ENCODE data around the gene SFXN5.

Gene SFXN5

DNA sequence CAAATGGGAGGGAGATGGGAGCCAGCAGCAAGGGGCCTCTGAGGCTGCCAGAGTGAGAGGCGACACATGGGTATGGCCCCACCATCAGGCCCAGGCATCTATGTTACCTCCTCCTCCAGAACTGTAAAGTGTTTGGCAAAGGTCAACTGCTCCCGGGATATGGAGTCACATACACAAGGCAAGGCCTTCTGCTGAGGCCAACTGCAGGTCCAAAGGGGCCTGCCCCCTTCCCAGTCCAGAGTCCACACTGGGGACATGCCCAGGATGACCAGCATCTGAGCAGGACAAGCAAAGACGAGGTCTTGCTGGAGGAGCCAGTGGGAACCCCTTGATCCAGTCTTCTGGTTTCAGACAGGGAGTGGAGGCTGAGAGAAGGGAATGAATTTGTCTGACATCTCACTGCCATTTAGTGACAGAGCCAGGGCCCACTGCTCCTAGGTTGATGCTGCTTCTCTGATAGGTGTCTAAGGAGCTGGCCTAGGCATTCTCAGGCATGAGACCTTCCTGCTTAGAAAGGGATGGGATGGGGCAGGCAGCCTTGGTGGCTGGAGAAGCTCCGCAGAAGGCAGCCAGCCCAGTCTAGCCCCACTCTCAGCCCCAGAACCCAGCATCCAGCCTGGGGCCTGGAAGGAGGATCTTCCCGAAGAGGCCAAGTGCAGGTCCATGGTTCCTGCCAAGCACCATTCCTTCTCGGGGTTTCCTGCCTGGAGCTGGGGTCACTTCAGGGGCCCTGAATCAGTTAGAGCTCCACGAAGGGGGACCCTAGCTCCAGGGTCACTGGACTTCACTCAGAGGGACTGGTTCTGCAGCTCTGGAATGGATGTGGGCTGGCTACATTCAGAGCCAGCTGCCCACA, 127.7 kb downstream of the SFXN5 start:
- Histone ChIP-seq H3K27me3 (ENCODE audit: insufficient read depth, low read length) (peaks cover 13% of the 10 kb centered on the region; the same call in 1 of the 2 replicates), H3K9me3 (ENCODE audit: insufficient read depth, low read depth, low read length) (no peaks in the 10 kb centered on the region), H3K27ac (ENCODE audit: low read length) (no peak overlapping the region), H3K9ac (ENCODE audit: low read depth, low read length) (no peak overlapping the region), H3K36me3 (ENCODE audit: insufficient read depth, low read depth, low read length) (peaks cover 5% of the 10 kb centered on the region; the same call in 1 of the 2 replicates), H3K4me1 (ENCODE audit: insufficient read depth, low read length) (peaks cover 11% of the 10 kb centered on the region; the same call in 1 of the 2 replicates), H3K4me3 (ENCODE audit: low read length) (no peak overlapping the region)

DNA sequence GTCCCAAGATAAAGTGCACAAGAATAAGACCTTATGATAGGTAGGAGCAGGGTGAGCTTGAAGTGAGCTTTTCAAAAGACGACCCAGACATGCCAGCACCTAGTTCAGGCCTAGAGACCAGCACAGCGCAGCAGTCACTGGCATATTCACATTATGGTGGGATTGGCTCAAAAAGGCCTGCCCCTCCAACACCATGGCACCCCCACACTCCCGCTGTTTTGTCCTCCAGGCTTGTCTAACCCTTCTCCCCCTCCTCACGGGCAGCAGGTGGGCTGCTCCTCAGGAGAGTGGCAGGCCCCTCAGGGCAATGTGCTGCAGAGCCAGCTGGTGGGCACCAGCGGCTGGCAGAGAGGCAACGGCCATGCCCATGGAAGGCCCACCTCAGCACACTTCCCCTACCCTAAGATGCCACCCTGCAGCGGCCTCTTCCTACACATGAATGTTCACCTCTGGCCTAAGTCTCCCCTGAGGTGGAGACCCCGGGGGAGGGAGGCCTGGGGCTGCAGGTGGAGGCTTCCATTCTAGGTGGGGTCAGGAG, 128.6 kb downstream of the SFXN5 start:
- Histone ChIP-seq H3K36me3 (ENCODE audit: insufficient read depth, low read depth, low read length) (peaks cover 5% of the 10 kb centered on the region; the same call in 1 of the 2 replicates), H3K4me1 (ENCODE audit: insufficient read depth, low read length) (peaks cover 11% of the 10 kb centered on the region; the same call in 1 of the 2 replicates), H3K9ac (ENCODE audit: low read depth, low read length) (no peak overlapping the region), H3K27me3 (ENCODE audit: insufficient read depth, low read length) (peaks cover 17% of the 10 kb centered on the region; the same call in 1 of the 2 replicates), H3K9me3 (ENCODE audit: insufficient read depth, low read depth, low read length) (no peaks in the 10 kb centered on the region), H3K27ac (ENCODE audit: low read length) (no peak overlapping the region), H3K4me3 (ENCODE audit: low read length) (no peak overlapping the region)

DNA sequence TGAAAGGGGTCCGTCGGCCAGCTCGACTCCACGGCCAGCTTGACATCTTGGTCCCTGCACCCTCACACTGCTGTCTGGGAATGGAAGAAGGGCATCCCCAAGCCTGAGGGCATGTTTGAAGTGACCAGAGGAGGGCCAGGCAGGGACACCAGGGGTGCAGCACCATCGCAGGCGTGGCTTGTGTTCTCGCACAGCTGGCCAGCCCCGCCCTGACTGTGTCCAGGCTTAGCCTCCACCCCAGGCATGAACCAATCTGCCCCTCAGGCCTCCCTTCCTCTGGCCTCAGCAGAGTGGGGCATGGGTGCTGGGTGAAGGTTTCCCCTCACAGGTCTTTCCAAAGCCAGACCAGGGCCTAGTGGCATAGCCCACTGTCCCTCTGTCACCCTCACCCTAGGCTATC, 129.2 kb downstream of the SFXN5 start:
- no peaks in the 10 kb centered on the region for H3K9me3 ChIP-seq (ENCODE audit: insufficient read depth, low read depth, low read length)
- H3K4me3 ChIP-seq (ENCODE audit: low read length): no peak overlapping the region
- no peak overlapping the region for H3K27ac ChIP-seq (ENCODE audit: low read length)
- H3K4me1 ChIP-seq (ENCODE audit: insufficient read depth, low read length): peaks cover 11% of the 10 kb centered on the region; the same call in 1 of the 2 replicates
- peaks cover 23% of the 10 kb centered on the region; the same call in 1 of the 2 replicates for H3K27me3 ChIP-seq (ENCODE audit: insufficient read depth, low read length)
- H3K36me3 ChIP-seq (ENCODE audit: insufficient read depth, low read depth, low read length): peaks cover 5% of the 10 kb centered on the region; the same call in 1 of the 2 replicates
- H3K9ac ChIP-seq (ENCODE audit: low read depth, low read length): no peak overlapping the region

DNA sequence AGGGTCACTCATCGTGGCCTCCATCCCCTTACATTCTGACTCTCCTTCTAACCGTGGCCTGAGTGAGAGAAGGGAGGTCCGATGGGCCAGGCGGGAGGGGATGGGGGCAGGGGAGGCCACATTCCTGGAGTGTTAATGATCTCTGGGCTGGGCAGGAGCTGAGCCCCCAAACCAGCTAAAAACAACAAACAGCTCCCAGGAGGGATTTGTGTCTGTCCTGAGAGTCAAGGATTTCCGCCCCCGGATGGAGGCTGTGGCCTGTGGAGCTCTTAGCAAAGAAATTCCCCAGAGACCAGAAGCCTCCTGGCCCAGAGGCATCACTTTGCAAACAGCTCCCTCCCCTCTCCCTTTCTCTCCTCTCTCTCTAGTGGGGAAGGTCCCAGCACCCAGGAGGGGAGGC, 130.7 kb downstream of the SFXN5 start:
- H3K27ac ChIP-seq (ENCODE audit: low read length): no peak overlapping the region
- H3K4me1 ChIP-seq (ENCODE audit: insufficient read depth, low read length): peaks cover 11% of the 10 kb centered on the region; the same call in 1 of the 2 replicates
- H3K9ac ChIP-seq (ENCODE audit: low read depth, low read length): no peak overlapping the region
- no peak overlapping the region for H3K4me3 ChIP-seq (ENCODE audit: low read length)
- H3K9me3 ChIP-seq (ENCODE audit: insufficient read depth, low read depth, low read length): no peaks in the 10 kb centered on the region
- peaks cover 37% of the 10 kb centered on the region for H3K27me3 ChIP-seq (ENCODE audit: insufficient read depth, low read length)
- H3K36me3 ChIP-seq (ENCODE audit: insufficient read depth, low read depth, low read length): peaks cover 5% of the 10 kb centered on the region; the same call in 1 of the 2 replicates

DNA sequence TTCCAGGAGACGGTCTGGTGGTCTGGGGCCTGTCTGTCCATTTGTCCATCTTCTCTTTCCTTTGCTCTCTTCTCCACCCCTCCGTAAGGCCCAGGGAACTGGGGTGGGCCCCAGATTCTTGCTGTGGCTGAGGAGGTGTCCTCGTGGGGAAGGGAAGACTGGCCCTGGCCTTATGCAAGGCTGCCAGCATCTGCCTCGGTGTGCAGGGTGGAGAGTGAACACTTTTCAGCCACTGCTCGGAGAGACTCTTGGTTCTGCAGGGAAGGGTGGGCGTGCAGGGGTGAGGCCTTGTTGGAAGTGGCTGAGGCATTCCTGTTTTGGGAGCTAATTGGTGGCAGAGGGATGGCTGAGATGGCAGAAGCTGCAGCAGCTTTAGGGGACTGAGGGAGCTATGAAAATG, 131.2 kb downstream of the SFXN5 start:
- H3K9ac ChIP-seq (ENCODE audit: low read depth, low read length): no peak overlapping the region
- no peaks in the 10 kb centered on the region for H3K9me3 ChIP-seq (ENCODE audit: insufficient read depth, low read depth, low read length)
- H3K4me1 ChIP-seq (ENCODE audit: insufficient read depth, low read length): peaks cover 11% of the 10 kb centered on the region; the same call in 1 of the 2 replicates
- peaks cover 41% of the 10 kb centered on the region for H3K27me3 ChIP-seq (ENCODE audit: insufficient read depth, low read length)
- peaks cover 5% of the 10 kb centered on the region; the same call in 1 of the 2 replicates for H3K36me3 ChIP-seq (ENCODE audit: insufficient read depth, low read depth, low read length)
- H3K4me3 ChIP-seq (ENCODE audit: low read length): no peak overlapping the region
- no peak overlapping the region for H3K27ac ChIP-seq (ENCODE audit: low read length)

DNA sequence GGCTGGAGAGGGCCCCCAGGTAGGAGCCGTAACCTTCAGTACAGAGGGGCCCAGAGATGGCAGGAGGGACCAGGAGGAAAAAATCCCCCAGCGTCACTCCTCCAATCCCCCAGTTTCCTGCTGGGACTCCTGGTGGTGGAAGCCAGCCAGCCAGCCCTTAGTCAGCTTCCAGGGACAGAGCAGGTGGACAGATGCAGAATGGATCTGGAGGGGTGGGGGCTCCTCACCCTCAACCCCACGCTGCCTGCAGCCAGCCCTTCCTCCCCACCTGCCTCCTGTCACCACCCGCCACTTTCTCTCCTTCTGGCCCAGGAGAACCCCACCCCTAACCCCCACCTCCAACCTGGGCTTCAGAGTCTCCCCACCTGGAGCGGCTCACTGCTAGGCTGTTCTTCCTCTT, 133.1 kb downstream of the SFXN5 start:
- H3K9me3 ChIP-seq (ENCODE audit: insufficient read depth, low read depth, low read length): no peaks in the 10 kb centered on the region
- H3K27ac ChIP-seq (ENCODE audit: low read length): no peak overlapping the region
- peaks cover 2% of the 10 kb centered on the region; the same call in 1 of the 2 replicates for H3K36me3 ChIP-seq (ENCODE audit: insufficient read depth, low read depth, low read length)
- H3K27me3 ChIP-seq (ENCODE audit: insufficient read depth, low read length): peaks cover 58% of the 10 kb centered on the region
- no peak overlapping the region for H3K9ac ChIP-seq (ENCODE audit: low read depth, low read length)
- H3K4me3 ChIP-seq (ENCODE audit: low read length): no peak overlapping the region
- peaks cover 11% of the 10 kb centered on the region; the same call in 1 of the 2 replicates for H3K4me1 ChIP-seq (ENCODE audit: insufficient read depth, low read length)

DNA sequence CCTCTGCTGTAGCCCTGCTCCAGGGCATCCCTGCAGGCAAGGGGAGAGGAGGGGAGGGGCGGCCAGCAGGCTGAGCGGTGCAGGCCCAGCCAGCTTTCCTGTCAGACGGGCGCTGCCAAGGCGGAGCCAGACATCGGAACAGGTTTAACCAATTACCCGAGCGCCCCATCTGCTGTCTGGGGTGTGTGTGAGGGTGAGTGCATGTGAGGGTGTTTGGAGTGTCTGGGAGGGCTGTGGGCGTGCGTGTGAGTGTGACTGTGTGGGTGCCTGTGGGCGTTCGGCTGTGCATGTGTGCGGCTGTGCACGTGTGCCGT, 134.2 kb downstream of the SFXN5 start:
- Histone ChIP-seq H3K4me1 (ENCODE audit: insufficient read depth, low read length) (peaks cover 11% of the 10 kb centered on the region; the same call in 1 of the 2 replicates), H3K9me3 (ENCODE audit: insufficient read depth, low read depth, low read length) (no peaks in the 10 kb centered on the region), H3K9ac (ENCODE audit: low read depth, low read length) (no peak overlapping the region), H3K36me3 (ENCODE audit: insufficient read depth, low read depth, low read length) (no peaks in the 10 kb centered on the region), H3K4me3 (ENCODE audit: low read length) (no peak overlapping the region), H3K27ac (ENCODE audit: low read length) (no peak overlapping the region), H3K27me3 (ENCODE audit: insufficient read depth, low read length) (peaks cover 69% of the 10 kb centered on the region)

DNA sequence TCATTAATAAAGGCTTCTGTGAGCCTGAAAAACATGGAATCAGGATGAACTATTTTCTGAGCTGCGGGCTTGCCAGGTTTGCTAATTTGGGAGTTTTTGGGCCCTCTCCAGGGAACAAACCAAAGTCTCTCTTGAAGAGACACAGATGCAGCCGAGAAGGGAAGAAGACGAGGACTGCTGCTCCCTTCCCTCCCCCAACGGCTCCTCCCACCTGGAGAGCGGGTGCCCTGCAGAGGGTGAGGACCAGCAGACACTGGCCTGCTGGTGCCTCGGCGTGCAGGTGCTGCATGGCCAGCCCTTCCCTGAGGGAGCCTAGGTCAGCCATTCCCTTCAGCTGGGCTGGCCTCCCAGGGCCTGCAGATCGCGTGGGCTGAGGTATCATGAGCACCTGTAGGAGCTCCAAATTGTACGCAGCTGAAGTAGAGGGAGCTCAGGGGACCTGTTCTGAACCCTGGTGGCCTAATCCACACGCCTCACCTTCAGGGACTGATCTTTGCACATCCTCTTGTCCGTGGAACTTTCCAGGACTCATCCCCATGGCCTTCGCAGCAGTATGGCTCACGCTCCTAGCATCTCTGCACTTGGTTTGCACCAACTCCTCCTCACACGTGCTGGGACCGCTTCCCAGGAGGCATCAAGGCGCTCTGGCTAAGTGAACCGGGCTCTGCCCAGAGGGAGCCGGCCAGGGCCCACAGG, 134.7 kb downstream of the SFXN5 start:
- peaks cover 74% of the 10 kb centered on the region for H3K27me3 ChIP-seq (ENCODE audit: insufficient read depth, low read length)
- H3K4me3 ChIP-seq (ENCODE audit: low read length): no peak overlapping the region
- no peak overlapping the region for H3K27ac ChIP-seq (ENCODE audit: low read length)
- H3K36me3 ChIP-seq (ENCODE audit: insufficient read depth, low read depth, low read length): no peaks in the 10 kb centered on the region
- H3K9me3 ChIP-seq (ENCODE audit: insufficient read depth, low read depth, low read length): no peaks in the 10 kb centered on the region
- H3K4me1 ChIP-seq (ENCODE audit: insufficient read depth, low read length): peaks cover 11% of the 10 kb centered on the region; the same call in 1 of the 2 replicates
- H3K9ac ChIP-seq (ENCODE audit: low read depth, low read length): no peak overlapping the region

DNA sequence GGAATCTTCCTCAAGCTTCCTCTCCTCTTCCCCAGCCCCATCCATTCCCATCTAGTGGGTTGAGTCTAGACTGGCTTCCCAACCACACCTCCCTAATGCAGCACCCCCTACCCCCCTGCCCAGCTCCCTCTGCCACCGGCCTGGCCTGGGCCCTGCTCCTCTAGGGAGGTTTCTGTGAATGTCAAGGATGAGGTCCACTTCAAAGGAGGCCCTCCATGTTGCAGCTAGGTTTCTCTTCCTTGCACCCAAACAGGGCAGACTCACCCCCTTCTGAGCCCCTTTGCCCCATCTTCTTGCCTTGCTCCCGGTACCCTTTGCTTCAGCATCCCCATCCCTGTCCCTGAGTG, 135.9 kb downstream of the SFXN5 start:
- no peak overlapping the region for H3K4me3 ChIP-seq (ENCODE audit: low read length)
- H3K36me3 ChIP-seq (ENCODE audit: insufficient read depth, low read depth, low read length): no peaks in the 10 kb centered on the region
- H3K9ac ChIP-seq (ENCODE audit: low read depth, low read length): no peak overlapping the region
- peaks cover 3% of the 10 kb centered on the region; the same call in 1 of the 2 replicates for H3K4me1 ChIP-seq (ENCODE audit: insufficient read depth, low read length)
- H3K9me3 ChIP-seq (ENCODE audit: insufficient read depth, low read depth, low read length): no peaks in the 10 kb centered on the region
- H3K27me3 ChIP-seq (ENCODE audit: insufficient read depth, low read length): peaks cover 86% of the 10 kb centered on the region
- H3K27ac ChIP-seq (ENCODE audit: low read length): no peak overlapping the region

DNA sequence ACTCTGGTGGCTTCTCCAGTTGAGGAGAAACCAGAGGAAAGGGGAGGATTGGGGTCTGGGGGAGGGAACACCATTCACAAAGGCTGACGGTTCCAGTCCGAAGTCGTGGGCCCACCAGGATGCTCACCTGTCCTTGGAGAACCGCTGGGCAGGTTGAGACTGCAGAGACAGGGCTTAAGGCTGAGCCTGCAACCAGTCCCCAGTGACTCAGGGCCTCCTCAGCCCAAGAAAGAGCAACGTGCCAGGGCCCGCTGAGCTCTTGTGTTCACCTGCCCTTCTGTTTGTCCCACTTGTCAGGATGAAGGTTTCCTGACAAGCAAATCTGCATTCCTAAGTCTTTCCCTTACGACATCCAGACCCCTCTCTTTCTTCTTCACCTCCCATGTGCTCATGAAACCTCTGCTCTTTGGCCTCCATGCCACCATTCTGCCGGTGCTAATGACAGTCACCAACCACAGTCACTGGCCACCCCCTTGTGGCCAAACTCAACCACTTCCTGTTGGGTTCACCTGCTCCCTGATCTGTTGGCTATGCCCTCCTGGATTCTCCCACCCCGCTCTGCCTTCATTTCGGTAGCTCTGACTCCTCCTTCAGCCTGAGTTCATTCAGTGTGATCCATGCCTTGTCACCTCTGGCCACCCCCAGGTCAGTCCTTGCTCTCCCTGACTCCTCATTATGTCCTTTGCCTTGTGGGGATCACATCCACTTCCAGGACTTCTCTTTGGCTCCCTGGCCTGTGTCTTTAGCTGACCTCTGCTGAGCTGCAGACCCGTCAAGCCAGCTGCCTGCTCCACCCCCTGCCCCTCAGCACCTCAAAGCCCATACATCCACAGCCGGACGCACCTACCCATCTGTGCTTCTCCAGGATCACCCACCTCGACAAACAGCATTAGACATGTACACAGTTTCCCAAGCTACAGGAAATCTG, 136.6 kb downstream of the SFXN5 start:
- Histone ChIP-seq H3K27ac (ENCODE audit: low read length) (no peak overlapping the region), H3K9ac (ENCODE audit: low read depth, low read length) (no peak overlapping the region), H3K9me3 (ENCODE audit: insufficient read depth, low read depth, low read length) (no peaks in the 10 kb centered on the region), H3K4me1 (ENCODE audit: insufficient read depth, low read length) (no peaks in the 10 kb centered on the region), H3K27me3 (ENCODE audit: insufficient read depth, low read length) (peaks cover 92% of the 10 kb centered on the region), H3K4me3 (ENCODE audit: low read length) (no peak overlapping the region), H3K36me3 (ENCODE audit: insufficient read depth, low read depth, low read length) (no peaks in the 10 kb centered on the region)

DNA sequence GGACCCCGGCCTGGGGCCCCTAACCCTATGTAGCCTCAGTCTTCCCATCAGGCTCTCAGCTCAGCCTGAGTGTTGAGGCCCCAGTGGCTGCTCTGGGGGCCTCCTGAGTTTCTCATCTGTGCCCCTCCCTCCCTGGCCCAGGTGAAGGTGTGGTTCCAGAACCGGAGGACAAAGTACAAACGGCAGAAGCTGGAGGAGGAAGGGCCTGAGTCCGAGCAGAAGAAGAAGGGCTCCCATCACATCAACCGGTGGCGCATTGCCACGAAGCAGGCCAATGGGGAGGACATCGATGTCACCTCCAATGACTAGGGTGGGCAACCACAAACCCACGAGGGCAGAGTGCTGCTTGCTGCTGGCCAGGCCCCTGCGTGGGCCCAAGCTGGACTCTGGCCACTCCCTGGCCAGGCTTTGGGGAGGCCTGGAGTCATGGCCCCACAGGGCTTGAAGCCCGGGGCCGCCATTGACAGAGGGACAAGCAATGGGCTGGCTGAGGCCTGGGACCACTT, 137.8 kb downstream of the SFXN5 start:
- H3K9ac ChIP-seq (ENCODE audit: low read depth, low read length): no peak overlapping the region
- H3K4me3 ChIP-seq (ENCODE audit: low read length): no peak overlapping the region
- peaks cover 92% of the 10 kb centered on the region for H3K27me3 ChIP-seq (ENCODE audit: insufficient read depth, low read length)
- no peaks in the 10 kb centered on the region for H3K4me1 ChIP-seq (ENCODE audit: insufficient read depth, low read length)
- H3K36me3 ChIP-seq (ENCODE audit: insufficient read depth, low read depth, low read length): no peaks in the 10 kb centered on the region
- no peak overlapping the region for H3K27ac ChIP-seq (ENCODE audit: low read length)
- H3K9me3 ChIP-seq (ENCODE audit: insufficient read depth, low read depth, low read length): no peaks in the 10 kb centered on the region

Measured in iPS-20b (cell line).